SU-DHL-6 (cell line): ENCODE measurements around the gene ACVR1B.

Source experiments
- H2AFZ ChIP-seq: fragments of 200-600 bp; sonication (generic); 2 replicates; pipeline ENCODE4 v1.6.1; 2014; ENCODE audit warnings: low read depth, mild to moderate bottlenecking, moderate library complexity, mixed read lengths, antibody characterized with exemption, low read length; ENCODE audit not compliant: severe bottlenecking
- H3F3A ChIP-seq: fragments of 200-600 bp; shearing (Covaris generic); 2 replicates; pipeline ENCODE4 v1.6.0; 2016; ENCODE audit warnings: antibody characterized with exemption, mild to moderate bottlenecking; ENCODE audit not compliant: insufficient read depth
- H3K27ac ChIP-seq: fragments of 200-600 bp; sonication (generic); 2 replicates; pipeline ENCODE4 v1.5.1; 2016; ENCODE audit warnings: low read depth, mild to moderate bottlenecking, low read length, moderate library complexity, mixed read lengths
- H3K27me3 ChIP-seq: fragments of 200-600 bp; sonication (generic), shearing (Covaris generic); 2 replicates; pipeline ENCODE4 v1.6.0; 2014; ENCODE audit warnings: mild to moderate bottlenecking, low read length
- H3K36me3 ChIP-seq: fragments of 200-600 bp; sonication (generic); 2 replicates; pipeline ENCODE4 v1.6.1; 2014; ENCODE audit warnings: mild to moderate bottlenecking, low read length, mixed read lengths
- H3K4me2 ChIP-seq: fragments of 300-600, 200-600 bp; shearing (Covaris generic), sonication (generic); 2 replicates; pipeline ENCODE4 v1.6.0; 2014; ENCODE audit warnings: low read length, low read depth, mild to moderate bottlenecking; ENCODE audit not compliant: poor library complexity, severe bottlenecking
- H3K4me3 ChIP-seq: fragments of 200-600 bp; sonication (generic); 2 replicates; pipeline ENCODE4 v1.5.1; 2014; ENCODE audit warnings: antibody characterized with exemption, low read length, mild to moderate bottlenecking, mixed read lengths; ENCODE audit not compliant: insufficient read depth, poor library complexity, severe bottlenecking
- H3K79me2 ChIP-seq: fragments of 200-600 bp; sonication (generic); 2 replicates; pipeline ENCODE4 v1.6.1; 2014; ENCODE audit warnings: mild to moderate bottlenecking, low read length, moderate library complexity; ENCODE audit not compliant: insufficient read depth
- H3K9ac ChIP-seq: fragments of 200-600 bp; sonication (generic); 2 replicates; pipeline ENCODE4 v1.7.0; 2014; ENCODE audit warnings: mild to moderate bottlenecking, low read length
- H3K9me2 ChIP-seq: fragments of 200-600 bp; sonication (generic); replicated peaks from 2 replicates; pipeline ENCODE4 v1.6.1; 2014; ENCODE audit warnings: low read length; ENCODE audit not compliant: insufficient read depth
- H3K9me3 ChIP-seq: fragments of 200-600 bp; sonication (generic); 2 replicates; pipeline ENCODE4 v1.6.1; 2014; ENCODE audit warnings: low read length, mixed read lengths; ENCODE audit not compliant: insufficient read depth
- H4K20me1 ChIP-seq: fragments of 200-600 bp; sonication (generic); 2 replicates; pipeline ENCODE4 v1.6.1; 2014; ENCODE audit warnings: low read depth, mild to moderate bottlenecking, antibody characterized with exemption, low read length, moderate library complexity, mixed read lengths
- EZH2phosphoT487 ChIP-seq: fragments of 200-600 bp; sonication (generic), shearing (Covaris generic); conservative IDR thresholded peaks from 2 replicates; pipeline ENCODE4 v1.6.1; 2018; ENCODE audit warnings: mild to moderate bottlenecking, antibody characterized with exemption, low read length, moderate library complexity, mixed read lengths
- TF ChIP-seq, protein P1 (sequence below): fragments of 200-600 bp; sonication (generic); IDR thresholded peaks from one replicate; pipeline ENCODE4 v1.5.1; 2017; ENCODE audit warnings: antibody characterized with exemption, mild to moderate bottlenecking, low read length, moderate library complexity; ENCODE audit not compliant: insufficient read depth, poor library complexity, severe bottlenecking

Gene ACVR1B

DNA sequence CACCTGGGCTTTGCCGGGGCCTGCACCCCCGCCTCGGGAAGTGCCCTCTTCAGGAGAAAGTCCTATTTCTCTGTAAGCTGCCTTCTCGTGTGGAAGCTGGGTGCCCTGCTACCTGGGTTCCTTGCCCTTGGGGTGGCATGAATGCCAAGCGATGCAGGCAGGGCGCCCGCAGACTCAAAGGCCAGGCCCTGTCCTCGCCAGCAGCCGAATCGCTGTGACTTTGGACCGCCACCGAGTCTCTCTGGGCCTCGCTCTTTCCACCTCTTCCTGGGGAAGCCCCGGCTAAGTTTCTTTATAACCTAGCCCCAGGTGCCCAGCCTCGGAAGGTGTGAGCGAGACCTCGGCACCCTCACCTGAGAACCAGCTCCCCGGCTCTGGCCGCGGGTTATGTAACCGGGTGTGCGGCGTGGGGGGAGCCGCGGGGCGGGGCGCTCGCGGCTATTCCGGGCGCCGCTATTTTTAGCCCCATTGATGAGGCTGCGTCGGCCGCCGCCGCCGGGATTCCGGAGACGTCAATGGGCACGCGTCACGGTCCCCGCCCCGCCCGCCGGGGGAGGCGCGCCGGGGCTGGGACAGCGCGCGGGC is 85.2 kb downstream of the ACVR1B start:
- H3K27ac ChIP-seq, result peak overlapping the region; percentile 29
- H2AFZ ChIP-seq, result peak overlapping the region; percentile 10
- no peaks in the 10 kb centered on the region for H3K79me2 ChIP-seq
- TF ChIP-seq, protein P1, sequence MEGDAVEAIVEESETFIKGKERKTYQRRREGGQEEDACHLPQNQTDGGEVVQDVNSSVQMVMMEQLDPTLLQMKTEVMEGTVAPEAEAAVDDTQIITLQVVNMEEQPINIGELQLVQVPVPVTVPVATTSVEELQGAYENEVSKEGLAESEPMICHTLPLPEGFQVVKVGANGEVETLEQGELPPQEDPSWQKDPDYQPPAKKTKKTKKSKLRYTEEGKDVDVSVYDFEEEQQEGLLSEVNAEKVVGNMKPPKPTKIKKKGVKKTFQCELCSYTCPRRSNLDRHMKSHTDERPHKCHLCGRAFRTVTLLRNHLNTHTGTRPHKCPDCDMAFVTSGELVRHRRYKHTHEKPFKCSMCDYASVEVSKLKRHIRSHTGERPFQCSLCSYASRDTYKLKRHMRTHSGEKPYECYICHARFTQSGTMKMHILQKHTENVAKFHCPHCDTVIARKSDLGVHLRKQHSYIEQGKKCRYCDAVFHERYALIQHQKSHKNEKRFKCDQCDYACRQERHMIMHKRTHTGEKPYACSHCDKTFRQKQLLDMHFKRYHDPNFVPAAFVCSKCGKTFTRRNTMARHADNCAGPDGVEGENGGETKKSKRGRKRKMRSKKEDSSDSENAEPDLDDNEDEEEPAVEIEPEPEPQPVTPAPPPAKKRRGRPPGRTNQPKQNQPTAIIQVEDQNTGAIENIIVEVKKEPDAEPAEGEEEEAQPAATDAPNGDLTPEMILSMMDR, result no peak
- no peak for TF ChIP-seq EZH2phosphoT487
- H3K9ac ChIP-seq, result peak overlapping the region; percentile 34; the same call in 1 of the 2 replicates
- H3K9me3 ChIP-seq, result no peaks in the 10 kb centered on the region
- no peaks in the 10 kb centered on the region for H3K9me2 ChIP-seq
- peak overlapping the region; percentile 22 for H3K4me3 ChIP-seq
- H3K4me2 ChIP-seq, result peak overlapping the region; percentile 39
- no peaks in the 10 kb centered on the region for H4K20me1 ChIP-seq
- H3F3A ChIP-seq, result peaks cover 23% of the 10 kb centered on the region
- no peaks in the 10 kb centered on the region for H3K36me3 ChIP-seq
- H3K27me3 ChIP-seq, result no peaks in the 10 kb centered on the region

DNA sequence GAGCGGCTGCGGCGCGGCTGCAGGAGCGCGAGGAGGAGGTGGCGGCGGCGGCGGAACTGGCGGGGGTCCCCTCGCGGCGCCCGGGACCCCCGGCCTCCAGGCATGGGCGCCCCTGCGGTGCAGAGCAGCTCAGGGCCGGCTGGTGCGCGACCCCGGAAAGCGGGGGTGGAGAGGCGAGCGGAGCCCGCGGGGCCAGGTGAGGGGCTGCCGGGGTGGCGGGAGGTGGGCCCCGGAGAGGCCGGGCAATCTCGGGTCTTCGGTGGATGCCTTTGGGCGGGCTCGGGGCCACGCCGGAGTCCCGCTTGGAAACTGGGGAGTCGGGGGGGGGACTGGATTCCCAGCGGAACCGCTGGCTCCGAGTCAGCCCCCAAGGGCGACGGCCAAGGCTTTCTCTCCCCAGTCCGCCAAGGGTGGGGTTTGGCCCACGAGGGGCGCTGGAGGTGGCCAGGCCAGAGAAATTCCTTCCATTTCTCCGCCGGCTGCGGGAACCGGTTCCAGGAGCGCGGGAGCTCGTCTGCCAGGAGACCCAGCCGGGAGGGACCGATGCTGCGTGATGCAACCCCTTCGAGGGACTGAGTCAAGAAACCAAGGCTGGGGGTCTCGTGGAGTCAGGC is 85.9 kb downstream of the ACVR1B start:
- peak overlapping the region; percentile 48 for H3K4me3 ChIP-seq
- no peaks in the 10 kb centered on the region for H3K9me3 ChIP-seq
- no peak overlapping the region for H2AFZ ChIP-seq
- peak overlapping the region; percentile 53 for H3K9ac ChIP-seq
- H3K9me2 ChIP-seq, result no peaks in the 10 kb centered on the region
- no peaks in the 10 kb centered on the region for H3K27me3 ChIP-seq
- H3K79me2 ChIP-seq, result no peaks in the 10 kb centered on the region
- no peaks in the 10 kb centered on the region for H3K36me3 ChIP-seq
- no peak overlapping the region for H3K27ac ChIP-seq
- no peak for TF ChIP-seq EZH2phosphoT487
- TF ChIP-seq, protein P1, result no peak
- H3K4me2 ChIP-seq, result peak overlapping the region; percentile 56
- H4K20me1 ChIP-seq, result no peaks in the 10 kb centered on the region
- peaks cover 20% of the 10 kb centered on the region for H3F3A ChIP-seq

DNA sequence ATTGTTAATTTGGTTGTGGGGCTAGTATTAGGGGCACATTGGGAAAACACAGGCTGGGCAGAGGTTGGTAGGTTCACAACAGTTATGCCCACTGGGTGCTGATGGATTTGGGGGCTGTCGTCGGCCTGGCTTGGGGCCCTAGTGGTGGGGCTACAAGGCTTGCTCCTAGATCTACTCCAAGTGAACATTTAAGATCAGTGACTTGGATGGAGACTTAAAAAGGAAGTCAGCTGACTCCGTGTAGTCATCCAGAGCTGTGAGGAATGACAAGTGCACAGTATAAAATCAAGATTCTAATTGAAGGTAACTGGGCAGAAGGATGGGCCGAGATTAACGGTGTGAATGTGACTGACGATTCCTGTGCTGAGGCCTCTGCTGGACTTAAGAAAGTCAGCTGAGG is 86.9 kb downstream of the ACVR1B start:
- TF ChIP-seq EZH2phosphoT487, result no peak
- TF ChIP-seq, protein P1, result no peak
- Histone ChIP-seq H3K4me3 (no peak overlapping the region), H3F3A (peaks cover 12% of the 10 kb centered on the region; the same call in 1 of the 2 replicates), H3K27me3 (no peaks in the 10 kb centered on the region), H3K9me2 (no peaks in the 10 kb centered on the region), H3K27ac (no peak overlapping the region), H3K4me2 (no peak overlapping the region), H3K9ac (no peak overlapping the region), H4K20me1 (no peaks in the 10 kb centered on the region), H2AFZ (no peak overlapping the region), H3K9me3 (no peaks in the 10 kb centered on the region), H3K79me2 (no peaks in the 10 kb centered on the region), H3K36me3 (no peaks in the 10 kb centered on the region)
